IPS-18c (cell line): ENCODE measurements around the gene RAVER2.

Experiments
- H3K4me3 ChIP-seq: 2 replicates; pipeline ENCODE4 v1.7.0; 2013; ENCODE audit warnings: low read depth, mild to moderate bottlenecking, low read length, moderate library complexity; ENCODE audit not compliant: insufficient read depth
- H3K9me3 ChIP-seq: one replicate; pipeline ENCODE4 v1.6.1; 2013; ENCODE audit warnings: mild to moderate bottlenecking, low read length, moderate library complexity; ENCODE audit not compliant: control insufficient read depth, insufficient read depth

The RAVER2 gene

DNA sequence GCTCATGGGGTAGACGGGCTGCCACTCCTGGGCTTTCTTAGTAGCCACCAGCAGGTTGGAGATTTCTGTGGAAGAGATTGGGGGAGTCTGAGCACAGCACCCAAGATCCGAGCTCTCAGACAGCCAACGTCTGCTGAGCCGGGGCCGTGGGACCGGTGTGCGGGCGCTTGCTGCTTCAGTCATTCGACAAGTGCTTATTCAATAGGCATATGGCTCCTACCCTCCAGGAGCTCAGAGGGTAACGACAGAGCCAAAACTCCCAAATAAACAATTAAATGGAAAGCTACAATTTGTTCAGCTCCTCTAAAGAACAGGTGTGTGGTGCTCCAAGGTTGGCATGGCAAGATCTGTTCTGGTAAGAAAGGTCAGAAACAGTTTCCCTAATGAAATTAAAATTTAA is 106.0 kb downstream of the RAVER2 start:
- Histone ChIP-seq H3K4me3 (no peak overlapping the region; the same call in 1 of the 2 replicates), H3K9me3 (no peaks in the 10 kb centered on the region)

DNA sequence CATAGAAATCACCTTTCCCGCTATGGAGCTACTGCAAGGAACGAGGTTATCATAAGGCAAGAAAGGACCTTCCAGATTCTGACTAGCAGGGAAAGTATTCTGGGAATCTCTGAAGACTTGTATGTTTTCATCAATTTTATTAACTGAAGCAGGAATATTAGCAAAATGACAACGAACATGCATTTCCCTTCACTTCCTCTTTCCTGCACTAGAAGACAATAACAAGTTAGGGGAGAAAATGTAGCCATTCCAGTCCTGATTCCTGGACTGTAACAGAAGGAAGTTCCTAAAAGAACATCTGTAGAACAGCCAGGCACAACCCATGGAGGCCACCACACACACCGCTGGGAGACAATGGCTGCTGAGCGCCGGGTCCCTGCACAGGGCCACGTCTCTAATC is 106.8 kb downstream of the RAVER2 start:
- Histone ChIP-seq H3K9me3 (no peaks in the 10 kb centered on the region), H3K4me3 (no peak overlapping the region)

DNA sequence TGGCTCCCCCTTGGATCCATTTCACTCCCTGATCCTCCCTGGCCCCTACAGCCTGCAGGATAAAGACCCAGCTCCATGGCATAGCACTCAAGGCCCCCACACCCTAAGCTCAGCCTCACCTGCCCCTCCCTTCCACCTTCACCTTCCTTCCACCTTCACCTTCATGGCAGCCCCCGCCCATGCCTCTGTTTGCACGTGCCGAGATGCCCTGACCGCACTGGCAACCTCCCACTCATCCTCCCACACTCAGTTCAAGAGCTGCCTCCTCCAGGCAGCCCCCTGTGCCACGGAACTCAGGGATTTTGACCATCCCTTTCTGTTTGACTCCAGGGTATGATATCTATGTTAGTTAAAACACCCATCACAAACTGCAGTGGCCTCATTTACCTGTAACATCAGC is 109.8 kb downstream of the RAVER2 start:
- H3K4me3 ChIP-seq, result no peak overlapping the region

DNA sequence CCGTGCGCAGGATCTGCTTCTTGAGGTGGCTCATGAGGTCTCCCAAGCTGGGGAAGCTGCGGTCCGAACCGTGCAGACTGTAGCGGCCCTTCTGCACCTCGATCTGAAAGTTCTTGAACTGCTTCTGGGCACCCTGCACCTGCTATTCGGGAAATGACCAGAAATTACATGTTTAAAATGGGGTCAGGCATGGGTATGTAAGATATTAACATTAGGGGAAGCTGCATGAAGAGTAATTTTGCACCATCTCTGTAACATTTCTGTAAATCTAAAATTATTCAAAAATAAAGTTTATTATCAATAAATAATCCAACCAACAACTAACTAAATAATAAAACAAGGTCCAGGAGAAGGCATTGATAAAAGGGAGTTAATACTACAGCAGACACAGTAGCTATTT is 110.7 kb downstream of the RAVER2 start:
- Histone ChIP-seq H3K9me3 (no peaks in the 10 kb centered on the region), H3K4me3 (no peak overlapping the region)

More for the DNA sequence above, 109.8 kb downstream of the RAVER2 start:
- no peaks in the 10 kb centered on the region for H3K9me3 ChIP-seq

DNA sequence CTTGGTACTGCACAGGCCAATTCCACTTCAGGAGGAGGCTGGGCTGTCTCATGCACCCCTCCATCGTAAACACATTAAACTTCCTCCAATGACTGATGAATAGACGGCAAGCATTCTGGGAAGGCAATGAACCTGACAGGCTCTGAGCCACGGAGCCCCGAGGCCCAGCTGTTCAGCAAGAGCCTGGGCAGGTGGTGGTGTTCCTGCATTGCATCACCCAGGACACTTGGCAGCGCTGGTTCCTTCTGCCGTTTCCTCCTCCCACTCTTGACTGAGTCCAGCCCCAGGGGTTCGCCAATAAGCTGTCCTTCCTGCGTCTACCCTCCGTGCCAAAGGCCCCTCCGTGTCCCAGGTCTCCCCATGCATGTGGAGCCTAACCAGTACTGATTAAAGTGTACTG is 111.7 kb downstream of the RAVER2 start:
- H3K4me3 ChIP-seq, result no peak overlapping the region
- H3K9me3 ChIP-seq, result no peaks in the 10 kb centered on the region

DNA sequence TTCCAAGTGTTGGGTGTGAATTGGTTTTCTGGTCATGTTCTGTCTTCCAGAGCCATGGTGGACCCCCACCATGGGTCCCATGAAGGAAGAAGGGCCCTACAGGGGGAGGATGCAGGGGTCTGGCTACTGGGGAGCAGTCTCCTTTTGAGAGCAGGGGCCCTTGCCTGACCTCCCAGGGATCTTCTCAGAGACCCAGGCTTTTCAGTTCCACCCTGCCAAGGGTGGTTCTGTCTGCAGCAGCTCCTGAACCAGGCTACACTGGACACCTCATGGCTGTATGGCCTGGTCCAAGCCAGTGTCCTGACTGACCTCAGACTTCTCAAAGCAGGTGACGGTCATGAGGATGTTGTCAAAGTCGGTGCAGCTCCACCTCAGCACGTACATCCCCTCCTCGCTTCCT is 112.5 kb downstream of the RAVER2 start:
- Histone ChIP-seq H3K4me3 (no peak overlapping the region), H3K9me3 (no peaks in the 10 kb centered on the region)

DNA sequence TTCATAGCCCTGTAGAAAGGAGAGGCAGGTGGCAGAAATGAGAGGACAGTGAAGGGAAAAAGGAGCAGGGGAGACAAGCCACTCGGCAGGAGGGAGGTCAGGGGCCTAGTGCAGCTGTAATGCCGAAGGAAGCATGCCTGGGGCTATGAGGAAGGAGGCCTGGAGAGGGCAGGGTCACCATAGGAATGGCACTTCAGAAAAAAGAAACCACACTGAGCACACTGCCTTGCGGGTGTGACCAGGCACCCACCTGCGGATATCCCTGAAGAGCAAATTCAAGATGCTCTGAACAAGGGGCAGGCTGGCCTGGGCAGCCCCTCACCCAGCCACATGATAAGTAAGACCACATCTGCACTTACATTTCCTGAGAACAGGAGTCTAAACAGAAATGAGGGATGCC is 116.7 kb downstream of the RAVER2 start:
- Histone ChIP-seq H3K4me3 (no peak overlapping the region), H3K9me3 (no peaks in the 10 kb centered on the region)

DNA sequence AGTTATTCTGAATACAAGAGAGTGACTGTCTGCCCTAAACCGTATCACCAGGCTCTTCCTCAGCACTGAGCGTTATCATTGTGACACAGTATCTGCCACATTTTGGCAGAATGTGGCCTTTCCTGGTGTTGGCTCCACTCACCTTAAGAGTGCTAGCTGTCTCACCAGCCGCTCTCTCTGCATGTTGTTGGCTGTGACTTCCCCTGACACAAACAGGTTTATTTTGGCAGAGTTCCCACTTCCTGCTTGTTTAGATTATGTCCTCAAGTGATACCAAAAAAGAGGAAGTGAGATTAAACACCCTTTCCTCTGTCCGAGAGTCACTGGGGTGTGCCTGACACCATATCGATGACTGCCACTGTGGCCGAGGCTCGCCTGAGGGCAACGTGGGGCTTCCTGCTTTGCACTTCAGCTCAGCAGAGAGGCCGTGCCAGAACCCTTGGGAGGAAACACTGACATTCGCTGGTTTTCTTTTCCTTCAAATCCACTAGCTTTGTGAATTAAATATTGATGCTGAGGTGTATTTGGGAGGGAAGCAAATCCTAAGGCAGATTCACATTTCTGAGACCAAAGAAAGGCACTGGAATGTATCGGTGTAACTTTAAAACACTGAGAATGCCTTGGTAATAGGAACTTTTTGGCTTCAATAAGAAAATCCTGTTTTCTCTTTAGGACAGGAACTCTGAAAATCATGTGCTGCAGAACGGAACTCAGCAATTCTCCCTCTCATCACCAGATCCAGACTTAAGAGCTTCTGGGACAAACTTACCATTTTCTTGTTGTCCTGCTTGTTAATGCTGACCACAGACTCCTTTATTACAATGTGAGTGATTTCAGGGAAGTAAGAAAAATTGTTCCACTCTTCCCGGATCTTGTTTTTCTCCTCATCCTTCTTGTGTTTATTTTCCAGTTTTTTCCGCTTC is 119.4 kb downstream of the RAVER2 start:
- Histone ChIP-seq H3K9me3 (no peaks in the 10 kb centered on the region), H3K4me3 (no peak overlapping the region)

DNA sequence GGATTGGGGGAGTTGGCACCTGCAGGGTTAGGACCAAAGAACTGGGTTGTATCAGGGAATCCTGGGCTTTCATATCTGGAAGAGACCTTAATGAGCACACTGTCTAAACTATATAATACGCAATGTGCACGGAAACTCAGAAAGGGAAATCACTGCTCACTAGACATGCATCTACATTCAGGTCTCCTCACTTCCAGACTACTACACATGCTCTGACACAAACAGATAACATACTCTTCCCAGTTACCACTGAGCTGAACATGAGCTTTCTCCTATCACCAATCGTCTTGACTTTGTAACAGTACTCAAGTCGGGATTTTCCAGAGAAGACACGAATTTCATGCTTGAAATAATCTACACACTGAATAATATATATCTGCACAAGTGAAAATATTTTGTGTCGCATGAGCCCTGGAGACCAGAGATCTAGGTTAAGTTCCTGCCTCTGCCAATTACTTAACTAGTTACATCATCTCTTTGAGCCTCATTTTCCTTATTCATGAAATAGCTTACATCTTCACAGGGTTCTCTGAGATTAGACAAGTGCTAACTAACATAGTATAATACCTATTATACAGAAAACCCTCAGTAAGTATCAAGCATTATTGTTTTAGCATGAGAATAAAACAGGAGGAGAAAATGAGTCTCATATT is 120.4 kb downstream of the RAVER2 start:
- H3K4me3 ChIP-seq, result no peak overlapping the region
- no peaks in the 10 kb centered on the region for H3K9me3 ChIP-seq

DNA sequence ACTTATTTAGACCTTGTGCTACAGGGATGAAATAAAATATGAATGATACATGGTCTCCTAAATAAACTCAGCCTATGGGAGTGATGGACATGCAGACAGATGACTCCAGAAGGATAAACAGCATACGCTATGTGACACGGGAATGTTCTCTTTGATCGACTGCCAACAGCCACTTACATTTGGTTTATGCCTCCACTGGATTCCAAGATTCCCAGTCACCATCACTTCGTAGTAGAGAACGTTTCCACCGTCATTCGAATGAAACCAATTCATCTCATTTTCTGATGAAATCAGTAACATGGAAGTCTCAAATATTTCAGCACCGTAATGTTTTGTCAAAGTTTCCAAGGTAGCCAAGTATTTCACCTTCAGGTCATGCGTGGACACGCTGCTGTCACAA is 121.8 kb downstream of the RAVER2 start:
- Histone ChIP-seq H3K4me3 (no peak overlapping the region), H3K9me3 (no peaks in the 10 kb centered on the region)

DNA sequence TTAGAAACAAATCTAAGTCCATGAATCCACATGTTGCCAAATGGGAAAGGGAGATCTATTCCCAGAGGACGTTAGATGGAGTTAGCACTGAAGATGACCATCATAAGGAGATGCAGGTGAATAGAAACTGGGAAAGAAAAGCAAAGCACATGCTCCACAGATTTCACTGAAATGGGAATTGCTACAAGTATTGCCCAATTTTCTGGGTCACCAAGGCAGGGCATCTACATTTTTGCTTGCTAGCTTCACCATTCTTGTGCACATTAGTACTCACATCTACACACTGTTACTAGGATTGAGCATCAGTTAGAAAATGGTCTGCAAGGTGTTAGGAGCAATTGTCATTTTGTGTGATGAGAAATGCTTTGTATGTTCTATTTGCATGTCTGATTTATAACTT is 122.4 kb downstream of the RAVER2 start:
- no peaks in the 10 kb centered on the region for H3K9me3 ChIP-seq
- no peak overlapping the region for H3K4me3 ChIP-seq

DNA sequence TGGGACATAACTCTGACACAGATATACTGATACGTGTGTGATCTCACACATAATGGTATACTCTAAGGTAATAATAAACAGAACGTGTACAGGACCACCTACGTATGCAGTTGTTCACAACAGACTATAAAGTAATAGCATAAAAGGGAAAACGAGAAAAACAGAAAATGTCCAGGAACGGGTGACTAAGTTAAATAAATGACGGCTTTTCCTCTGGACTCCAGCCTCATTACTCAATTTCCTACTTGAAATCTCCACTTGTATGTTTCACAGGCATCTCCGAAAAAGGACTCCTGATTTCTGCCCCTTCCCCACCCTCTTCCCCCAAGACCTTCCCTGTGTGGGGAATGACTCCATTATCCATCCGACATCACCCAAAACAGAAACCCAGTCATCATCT is 126.4 kb downstream of the RAVER2 start:
- no peak overlapping the region for H3K4me3 ChIP-seq
- no peaks in the 10 kb centered on the region for H3K9me3 ChIP-seq

DNA sequence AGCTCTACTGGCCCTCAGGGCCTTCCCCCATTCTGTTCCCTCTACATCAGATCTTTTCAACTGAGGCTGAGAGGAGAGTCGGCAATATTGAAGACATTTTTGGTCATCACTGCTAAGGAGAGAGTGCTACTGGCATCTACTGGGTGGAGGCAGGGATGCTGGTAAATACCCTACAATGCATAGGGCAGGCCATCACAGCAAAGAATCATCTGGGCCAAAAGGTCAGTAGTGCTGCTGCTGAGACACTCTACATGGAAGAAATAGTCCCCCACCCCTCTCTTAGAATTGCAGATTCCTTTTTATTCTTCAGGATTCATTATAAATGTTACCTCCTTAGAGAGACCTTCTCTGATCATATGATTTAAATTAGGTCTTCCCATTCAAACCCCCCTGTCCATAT is 127.2 kb downstream of the RAVER2 start:
- Histone ChIP-seq H3K4me3 (no peak overlapping the region), H3K9me3 (no peaks in the 10 kb centered on the region)

DNA sequence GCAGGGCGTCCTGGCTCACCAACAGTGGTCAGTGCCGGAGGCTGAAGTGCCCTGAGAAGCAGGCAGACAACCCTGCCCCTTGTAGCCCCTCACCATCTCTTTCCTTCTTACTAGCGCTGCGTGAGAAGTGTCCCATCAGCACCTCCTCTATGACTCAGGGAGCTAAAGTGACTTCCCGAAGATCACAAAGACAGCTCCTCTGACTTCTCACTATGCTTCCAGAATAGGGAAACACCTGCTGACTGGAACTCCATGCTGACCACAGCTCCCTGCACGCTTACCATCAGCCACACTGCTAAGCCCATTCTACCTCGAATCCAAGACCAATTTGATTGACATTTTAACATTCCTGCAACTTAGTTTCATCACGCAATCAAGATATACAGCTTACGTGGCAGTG is 128.7 kb downstream of the RAVER2 start:
- no peaks in the 10 kb centered on the region for H3K9me3 ChIP-seq
- no peak overlapping the region for H3K4me3 ChIP-seq

DNA sequence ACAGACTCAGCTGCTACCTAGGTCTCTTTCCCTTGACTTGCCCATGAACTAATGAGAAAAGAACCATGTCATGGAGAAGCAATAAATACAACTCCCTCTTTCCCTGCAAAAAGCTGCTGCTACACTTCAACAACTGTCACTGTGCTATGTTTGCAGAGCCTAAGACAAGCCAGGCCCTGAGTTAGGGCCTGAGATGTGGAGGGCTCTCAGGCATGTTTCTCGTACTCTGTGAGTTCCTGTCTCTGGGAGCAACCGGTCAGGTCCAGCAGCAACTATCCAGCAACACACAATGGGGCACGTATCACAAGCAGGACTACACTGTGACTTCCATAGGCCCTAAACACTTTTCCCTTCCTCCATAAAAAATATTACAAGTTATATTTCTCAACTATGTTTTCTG is 129.8 kb downstream of the RAVER2 start:
- Histone ChIP-seq H3K9me3 (no peaks in the 10 kb centered on the region), H3K4me3 (no peak overlapping the region)

DNA sequence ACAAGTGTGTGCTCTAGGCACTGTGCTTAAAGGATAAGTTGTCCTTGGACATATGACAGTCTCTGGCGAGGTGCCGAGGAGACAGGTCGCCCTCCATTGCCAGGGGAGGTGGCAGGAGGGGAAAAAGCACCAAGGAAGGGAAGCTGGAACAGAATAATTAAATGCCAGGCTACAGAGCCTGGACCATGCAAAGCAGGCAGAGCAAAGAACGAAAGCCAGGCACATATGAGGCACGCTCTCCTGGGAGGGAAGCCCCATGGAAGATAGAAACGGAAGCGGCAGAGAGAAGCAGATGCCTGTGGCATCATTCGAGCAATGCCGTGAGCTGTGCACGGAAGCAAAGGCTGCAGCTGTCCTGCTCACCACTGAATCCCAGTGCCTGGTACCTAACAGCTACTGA is 130.2 kb downstream of the RAVER2 start:
- Histone ChIP-seq H3K4me3 (no peak overlapping the region), H3K9me3 (no peaks in the 10 kb centered on the region)

DNA sequence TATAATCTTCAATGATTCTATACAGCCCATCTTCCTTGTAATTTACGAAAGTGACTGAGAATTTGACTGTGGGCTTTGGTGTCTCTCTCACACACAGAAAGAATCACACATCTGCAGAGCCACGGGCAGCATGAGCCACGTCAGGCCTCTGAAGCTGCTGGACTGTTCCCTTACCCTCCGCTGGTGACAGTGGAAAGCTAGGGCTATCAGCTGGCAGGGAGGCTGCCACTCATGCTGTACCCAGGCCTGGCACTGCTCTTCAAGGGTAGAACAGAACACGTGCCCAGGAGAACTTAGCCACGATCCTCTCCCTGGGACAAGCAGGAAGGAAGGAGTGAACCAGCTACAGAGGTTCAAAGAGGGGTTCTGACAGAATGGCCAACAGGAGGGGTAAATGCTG is 130.7 kb downstream of the RAVER2 start:
- no peaks in the 10 kb centered on the region for H3K9me3 ChIP-seq
- H3K4me3 ChIP-seq, result no peak overlapping the region

DNA sequence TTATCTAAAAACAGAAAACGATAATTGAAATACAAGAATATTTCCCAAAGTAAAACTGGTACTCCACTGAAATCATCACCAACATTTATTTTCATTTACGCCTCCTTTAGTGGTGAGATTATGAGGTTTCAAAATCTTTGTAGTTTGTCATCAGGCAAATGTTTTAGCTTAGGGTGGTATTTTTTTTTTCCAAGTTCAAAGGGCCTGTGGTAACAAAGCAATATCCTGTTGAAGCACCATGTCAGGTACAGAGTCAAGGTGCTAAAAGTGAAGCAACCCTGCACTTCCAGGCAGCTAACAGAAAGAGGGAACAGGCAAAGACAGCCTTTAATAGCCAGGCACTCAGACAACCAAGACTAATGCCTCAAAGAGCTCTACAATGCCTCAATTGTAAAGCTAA is 132.3 kb downstream of the RAVER2 start:
- Histone ChIP-seq H3K9me3 (no peaks in the 10 kb centered on the region), H3K4me3 (no peak overlapping the region)
